Measurements from ENCODE around the gene SLC39A7. TPM values are rescaled to one million over a fixed set of nuclear protein-coding genes. Genes with fewer than 3 reads are reported as not detected.

SLC39A7 gene
- total and polyA plus RNA-seq, 4 donors = 59.7 to 102 (median 88.6) TPM

DNA sequence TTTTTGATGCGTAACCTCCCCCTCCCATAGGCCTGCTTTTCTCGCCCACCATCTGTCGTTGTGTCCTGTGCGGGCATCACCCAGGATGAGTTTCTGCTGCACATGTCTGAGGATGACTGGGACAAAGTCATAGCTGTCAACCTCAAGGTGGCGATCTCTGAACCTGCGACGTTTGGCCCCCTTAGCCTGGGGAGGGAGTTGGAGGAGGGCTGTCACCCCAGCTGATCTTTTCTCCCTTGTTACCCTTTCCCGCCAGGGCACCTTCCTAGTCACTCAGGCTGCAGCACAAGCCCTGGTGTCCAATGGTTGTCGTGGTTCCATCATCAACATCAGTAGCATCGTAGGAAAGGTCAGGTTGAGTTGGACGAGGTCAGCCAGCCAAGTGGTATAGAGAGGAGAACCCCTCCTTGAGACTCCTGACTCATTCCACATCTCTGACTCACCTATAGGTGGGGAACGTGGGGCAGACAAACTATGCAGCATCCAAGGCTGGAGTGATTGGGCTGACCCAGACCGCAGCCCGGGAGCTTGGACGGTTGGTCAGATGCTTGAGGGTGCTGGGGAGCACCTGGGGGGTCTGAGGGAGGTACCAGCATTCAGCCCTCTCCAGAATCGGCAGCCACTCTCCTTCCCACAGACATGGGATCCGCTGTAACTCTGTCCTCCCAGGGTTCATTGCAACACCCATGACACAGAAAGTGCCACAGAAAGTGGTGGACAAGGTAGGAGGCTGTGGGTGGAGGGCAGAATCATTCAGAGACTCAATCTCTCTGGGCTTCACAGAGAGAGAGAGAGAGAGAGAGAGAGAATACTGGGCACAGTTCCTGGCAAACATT is 4.7 kb downstream of the SLC39A7 start:
- H3K27ac ChIP-seq (ENCODE audit: low read depth in 1 of 2, low read length in 2 of 2) = no peak overlapping the region
- H3K9me3 ChIP-seq (ENCODE audit: control insufficient read depth, low read length) = no peaks in the 10 kb centered on the region
- no peaks in the 10 kb centered on the region for H3K4me1 ChIP-seq (ENCODE audit: control insufficient read depth in 1 of 2, insufficient read depth in 2 of 2, low read length in 2 of 2)
- DNase-seq (no peak), ATAC-seq (ENCODE audit: low FRiP score) (no peak)
- no peak overlapping the region for H3K4me3 ChIP-seq (ENCODE audit: low read length in 2 of 2)
- peaks cover 0 to 3% of the 10 kb centered on the region in 2 donors for H3K36me3 ChIP-seq (ENCODE audit: control insufficient read depth in 1 of 2, insufficient read depth in 2 of 2, low read length in 1 of 2)
- intact Hi-C loops (cut with DNase I) = loop anchor here in 1 of 2 donors (10.0 kb wide), 4 partner anchors 209 to 1801 kb away; partner anchors contain the start of genes CUTA, GPSM3, MICA and PBX2
- 61 to 65% methylated on average over 17 of the region's 17 CpGs for WGBS, 2 donors
- no peaks in the 10 kb centered on the region for H3K27me3 ChIP-seq (ENCODE audit: control insufficient read depth in 1 of 2, insufficient read depth in 2 of 2, low read length in 1 of 2)

DNA sequence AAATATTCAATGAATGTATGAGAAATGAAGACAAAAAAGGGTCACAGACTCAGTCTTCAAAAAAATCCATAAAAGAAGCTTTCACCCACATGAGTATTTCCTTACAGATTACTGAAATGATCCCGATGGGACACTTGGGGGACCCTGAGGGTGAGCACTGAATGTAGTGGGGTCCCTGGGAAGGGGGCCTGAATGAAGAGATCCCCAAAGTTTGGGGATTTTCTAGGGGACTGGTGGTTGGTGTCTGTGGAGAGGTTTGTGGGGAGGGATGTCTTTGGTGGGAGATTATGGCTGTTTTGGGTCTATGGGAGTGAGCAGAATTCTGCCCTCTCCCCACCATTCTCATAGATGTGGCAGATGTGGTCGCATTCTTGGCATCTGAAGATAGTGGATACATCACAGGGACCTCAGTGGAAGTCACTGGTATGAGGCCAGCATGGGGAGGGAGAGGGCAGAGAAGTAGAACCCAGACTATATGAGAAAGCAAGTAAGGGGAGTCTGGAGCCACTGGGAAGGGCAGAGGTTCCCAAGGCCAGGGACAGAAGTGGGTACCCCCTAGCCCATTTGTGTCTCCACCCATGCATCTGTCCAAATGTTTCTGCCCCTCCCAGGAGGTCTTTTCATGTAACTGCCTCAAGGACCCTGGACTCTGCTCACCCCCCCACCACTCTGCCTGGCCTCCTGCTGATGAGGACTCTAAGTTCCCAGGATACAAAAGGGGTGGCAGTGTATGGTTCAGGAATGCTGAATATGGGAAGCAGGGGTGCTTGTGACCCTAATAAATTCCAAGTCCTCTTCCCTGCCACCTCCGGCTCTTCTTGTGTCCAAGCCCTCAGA is 5.6 kb downstream of the SLC39A7 start:
- no peaks in the 10 kb centered on the region for H3K4me1 ChIP-seq (ENCODE audit: control insufficient read depth in 1 of 2, insufficient read depth in 2 of 2, low read length in 2 of 2)
- ATAC-seq (ENCODE audit: low FRiP score) = no peak
- intact Hi-C loops (cut with DNase I) = loop anchor here in 1 of 2 donors (10.0 kb wide), 4 partner anchors 209 to 1801 kb away; partner anchors contain the start of genes CUTA, GPSM3, MICA and PBX2

DNA sequence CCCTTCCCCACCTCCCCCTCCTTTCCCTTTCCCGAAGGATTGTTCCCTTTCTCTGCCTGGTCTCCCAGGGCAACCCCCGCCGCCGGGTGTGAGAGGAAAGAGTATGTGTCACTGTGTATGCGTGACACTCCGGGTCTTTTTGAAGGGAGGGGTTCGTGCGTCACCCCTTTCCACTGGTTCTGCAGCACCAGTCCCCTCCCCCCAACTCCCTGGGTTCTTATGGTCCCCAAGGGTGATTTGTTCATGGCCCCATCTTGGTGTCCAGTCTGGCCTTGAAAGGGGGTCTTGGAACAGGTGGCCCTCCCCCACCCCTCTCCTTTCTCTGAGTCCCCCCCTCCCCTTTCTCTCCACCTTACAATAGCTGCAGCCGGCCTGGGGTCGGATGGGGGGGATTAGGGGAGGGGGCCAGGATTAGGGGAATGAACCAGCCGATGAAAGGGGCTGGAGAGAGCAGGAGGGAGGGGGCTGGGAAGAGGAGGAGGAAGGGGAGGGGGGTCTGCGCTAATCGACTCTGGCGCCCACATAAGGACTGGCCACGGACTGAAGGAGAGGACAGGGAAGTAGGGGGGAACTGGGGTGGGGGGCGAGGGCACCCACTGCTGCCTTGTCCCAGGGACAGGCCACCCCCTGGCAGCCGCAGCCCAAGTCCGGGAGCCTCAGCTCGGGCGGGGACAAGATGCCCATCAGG is 6.3 kb downstream of the SLC39A7 start:
- H3K27me3 ChIP-seq (ENCODE audit: control insufficient read depth in 1 of 2, insufficient read depth in 2 of 2, low read length in 1 of 2) = no peaks in the 10 kb centered on the region
- no peak for DNase-seq
- H3K4me1 ChIP-seq (ENCODE audit: control insufficient read depth in 1 of 2, insufficient read depth in 2 of 2, low read length in 2 of 2) = no peaks in the 10 kb centered on the region
- peaks cover 0 to 3% of the 10 kb centered on the region in 2 donors for H3K36me3 ChIP-seq (ENCODE audit: control insufficient read depth in 1 of 2, insufficient read depth in 2 of 2, low read length in 1 of 2)
- no peak overlapping the region for H3K4me3 ChIP-seq (ENCODE audit: low read length in 2 of 2)
- ATAC-seq (ENCODE audit: low FRiP score) = no peak
- no peaks in the 10 kb centered on the region for H3K9me3 ChIP-seq (ENCODE audit: control insufficient read depth, low read length)
- intact Hi-C loops (cut with DNase I) = loop anchor here in 1 of 2 donors (10.0 kb wide), 4 partner anchors 208 to 1802 kb away; partner anchors contain the start of genes CUTA, GPSM3, MICA and PBX2
- 20 to 25% methylated on average over 15 to 20 of the region's 20 CpGs for WGBS, 2 donors
- no peak overlapping the region for H3K27ac ChIP-seq (ENCODE audit: low read depth in 1 of 2, low read length in 2 of 2)

More for the DNA sequence above, 5.6 kb downstream of the SLC39A7 start:
- Histone ChIP-seq H3K9me3 (ENCODE audit: control insufficient read depth, low read length) (no peaks in the 10 kb centered on the region), H3K27ac (ENCODE audit: low read depth in 1 of 2, low read length in 2 of 2) (no peak overlapping the region), H3K4me3 (ENCODE audit: low read length in 2 of 2) (no peak overlapping the region), H3K27me3 (ENCODE audit: control insufficient read depth in 1 of 2, insufficient read depth in 2 of 2, low read length in 1 of 2) (no peaks in the 10 kb centered on the region), H3K36me3 (ENCODE audit: control insufficient read depth in 1 of 2, insufficient read depth in 2 of 2, low read length in 1 of 2) (peaks cover 0 to 3% of the 10 kb centered on the region in 2 donors)
- DNase-seq = no peak
- 67 to 86% methylated on average over 3 of the region's 3 CpGs for WGBS, 2 donors

DNA sequence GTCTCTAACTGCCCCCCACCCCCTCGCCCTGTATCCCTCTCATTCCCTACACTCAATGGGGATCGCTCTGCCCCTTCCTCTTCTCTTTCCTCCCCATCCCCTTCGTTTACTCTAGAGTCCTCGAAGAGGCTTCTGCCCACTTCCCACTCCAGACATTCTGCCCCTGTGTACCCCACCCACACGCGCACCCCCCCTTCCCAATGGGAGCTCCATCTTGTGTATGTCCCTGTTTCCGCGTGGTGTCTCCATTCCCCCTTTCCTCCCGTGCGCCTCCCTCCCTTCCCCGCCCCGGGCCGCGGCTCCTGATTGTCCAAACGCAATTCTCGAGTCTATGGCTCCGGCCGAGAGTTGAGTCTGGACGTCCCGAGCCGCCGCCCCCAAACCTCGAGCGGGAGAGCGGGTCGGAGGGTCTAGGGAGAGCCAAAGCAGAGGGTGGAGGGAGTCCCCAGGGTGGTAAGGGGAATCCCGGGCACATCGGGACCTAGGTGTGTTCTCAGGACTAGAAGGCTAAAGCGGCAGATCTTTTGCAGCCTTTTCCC is 7.0 kb downstream of the SLC39A7 start:
- 1% methylated on average over 29 of the region's 29 CpGs for WGBS, 2 donors
- intact Hi-C loops (cut with DNase I) = loop anchor here in 1 of 2 donors (10.0 kb wide), 4 partner anchors 207 to 1803 kb away; partner anchors contain the start of genes CUTA, GPSM3, MICA and PBX2
- ATAC-seq (ENCODE audit: low FRiP score) = peak; percentile 47

DNA sequence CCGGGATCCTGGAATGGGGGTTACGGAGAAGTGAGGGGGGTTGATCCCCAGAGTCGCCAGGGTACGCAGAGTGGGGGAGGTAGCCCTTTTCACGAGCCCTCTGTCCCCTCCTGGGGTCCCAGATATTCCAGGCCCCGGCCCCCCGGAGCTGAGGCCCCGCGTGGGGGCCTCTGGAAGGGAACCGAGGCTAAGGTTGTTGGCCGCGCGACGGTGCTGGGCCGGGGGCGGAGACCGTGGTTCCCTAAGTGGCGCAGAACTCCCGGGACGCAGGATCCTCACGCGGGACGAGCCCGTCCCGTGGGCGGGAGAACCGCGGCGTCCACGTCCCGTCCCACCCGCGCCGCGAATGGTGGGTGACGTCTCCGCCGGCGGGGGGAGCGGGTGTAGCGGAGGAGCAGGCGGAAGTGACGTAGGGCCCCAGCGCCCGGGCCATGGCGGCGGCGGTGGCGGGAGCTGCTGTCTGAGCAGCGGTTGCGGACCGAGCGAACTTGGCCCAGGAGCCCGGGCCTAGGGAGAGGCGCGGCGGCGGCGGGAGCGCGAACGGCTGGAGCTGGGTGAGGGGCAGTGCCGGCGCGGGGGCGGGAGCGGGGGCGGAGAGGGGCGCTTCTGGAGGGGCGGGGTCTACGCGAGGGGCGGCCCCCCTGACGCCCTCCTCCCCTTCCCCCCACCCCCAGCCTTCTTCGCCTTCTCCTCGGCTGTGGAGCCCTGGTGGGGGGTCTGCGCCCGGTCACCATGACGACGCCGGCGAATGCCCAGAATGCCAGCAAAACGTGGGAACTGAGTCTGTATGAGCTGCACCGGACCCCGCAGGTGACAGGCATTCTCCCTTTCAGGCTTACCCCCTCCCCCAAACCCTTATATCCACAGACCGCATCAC is 7.7 kb downstream of the SLC39A7 start, which contains the start of gene RING1:
Gene RING1 (plus strand): TSS at position 410 of the 877 bp plus-strand sequence. CDS start 323 bp downstream, at position 733.
- Histone ChIP-seq H3K27me3 (ENCODE audit: control insufficient read depth in 1 of 2, insufficient read depth in 2 of 2, low read length in 1 of 2) (no peaks in the 10 kb centered on the region), H3K4me3 (ENCODE audit: low read length in 2 of 2) (peak within 1 kb of the TSS; percentile 65 to 87), H3K9me3 (ENCODE audit: control insufficient read depth, low read length) (no peaks in the 10 kb centered on the region), H3K4me1 (ENCODE audit: control insufficient read depth in 1 of 2, insufficient read depth in 2 of 2, low read length in 2 of 2) (no peaks in the 10 kb centered on the region), H3K36me3 (ENCODE audit: control insufficient read depth in 1 of 2, insufficient read depth in 2 of 2, low read length in 1 of 2) (peaks cover 0 to 3% of the 10 kb centered on the region in 2 donors), H3K27ac (ENCODE audit: low read depth in 1 of 2, low read length in 2 of 2) (peak within 1 kb of the TSS; percentile 34 to 44)
- DNase-seq (peak; percentile 93 to 97), ATAC-seq (ENCODE audit: low FRiP score) (peak; percentile 91)
- intact Hi-C loops (cut with DNase I) = loop anchor here in 1 of 2 donors (10.0 kb wide), 4 partner anchors 206 to 1804 kb away; partner anchors contain the start of genes CUTA, GPSM3, MICA and PBX2
- 0 to 1% methylated on average over 68 to 86 of the region's 86 CpGs for WGBS, 2 donors

More for the DNA sequence above, 7.0 kb downstream of the SLC39A7 start:
- peak; percentile 73 to 88 for DNase-seq
- H3K4me3 ChIP-seq (ENCODE audit: low read length in 2 of 2) = peak overlapping the region; percentile 65 to 87
- no peaks in the 10 kb centered on the region for H3K27me3 ChIP-seq (ENCODE audit: control insufficient read depth in 1 of 2, insufficient read depth in 2 of 2, low read length in 1 of 2)
- H3K36me3 ChIP-seq (ENCODE audit: control insufficient read depth in 1 of 2, insufficient read depth in 2 of 2, low read length in 1 of 2) = peaks cover 0 to 3% of the 10 kb centered on the region in 2 donors
- H3K27ac ChIP-seq (ENCODE audit: low read depth in 1 of 2, low read length in 2 of 2) = peak overlapping the region in 1 of 2 donors; percentile 34
- H3K9me3 ChIP-seq (ENCODE audit: control insufficient read depth, low read length) = no peaks in the 10 kb centered on the region
- H3K4me1 ChIP-seq (ENCODE audit: control insufficient read depth in 1 of 2, insufficient read depth in 2 of 2, low read length in 2 of 2) = no peaks in the 10 kb centered on the region

DNA sequence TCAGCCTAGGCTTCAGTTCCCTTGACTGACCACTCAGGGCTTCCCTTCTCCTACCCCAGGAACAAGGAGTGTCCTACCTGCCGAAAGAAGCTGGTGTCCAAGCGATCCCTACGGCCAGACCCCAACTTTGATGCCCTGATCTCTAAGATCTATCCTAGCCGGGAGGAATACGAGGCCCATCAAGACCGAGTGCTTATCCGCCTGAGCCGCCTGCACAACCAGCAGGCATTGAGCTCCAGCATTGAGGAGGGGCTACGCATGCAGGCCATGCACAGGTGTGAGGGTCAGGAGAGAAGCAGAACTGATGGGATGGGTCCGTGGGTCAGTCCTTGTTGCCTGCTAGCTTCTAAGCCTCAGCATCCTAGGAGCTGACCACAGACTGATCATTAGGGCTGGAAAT is 9.2 kb downstream of the SLC39A7 start:
- DNase-seq (no peak), ATAC-seq (ENCODE audit: low FRiP score) (no peak)
- 91 to 92% methylated on average over 10 of the region's 10 CpGs for WGBS, 2 donors
- H3K27me3 ChIP-seq (ENCODE audit: control insufficient read depth in 1 of 2, insufficient read depth in 2 of 2, low read length in 1 of 2) = no peaks in the 10 kb centered on the region
- no peaks in the 10 kb centered on the region for H3K36me3 ChIP-seq (ENCODE audit: control insufficient read depth in 1 of 2, insufficient read depth in 2 of 2, low read length in 1 of 2)
- no peak overlapping the region for H3K4me3 ChIP-seq (ENCODE audit: low read length in 2 of 2)
- intact Hi-C loops (cut with DNase I) = loop anchor here in 1 of 2 donors (10.0 kb wide), 4 partner anchors 205 to 1805 kb away; partner anchors contain the start of genes CUTA, GPSM3, MICA and PBX2
- no peak overlapping the region for H3K27ac ChIP-seq (ENCODE audit: low read depth in 1 of 2, low read length in 2 of 2)
- no peaks in the 10 kb centered on the region for H3K9me3 ChIP-seq (ENCODE audit: control insufficient read depth, low read length)
- no peaks in the 10 kb centered on the region for H3K4me1 ChIP-seq (ENCODE audit: control insufficient read depth in 1 of 2, insufficient read depth in 2 of 2, low read length in 2 of 2)

DNA sequence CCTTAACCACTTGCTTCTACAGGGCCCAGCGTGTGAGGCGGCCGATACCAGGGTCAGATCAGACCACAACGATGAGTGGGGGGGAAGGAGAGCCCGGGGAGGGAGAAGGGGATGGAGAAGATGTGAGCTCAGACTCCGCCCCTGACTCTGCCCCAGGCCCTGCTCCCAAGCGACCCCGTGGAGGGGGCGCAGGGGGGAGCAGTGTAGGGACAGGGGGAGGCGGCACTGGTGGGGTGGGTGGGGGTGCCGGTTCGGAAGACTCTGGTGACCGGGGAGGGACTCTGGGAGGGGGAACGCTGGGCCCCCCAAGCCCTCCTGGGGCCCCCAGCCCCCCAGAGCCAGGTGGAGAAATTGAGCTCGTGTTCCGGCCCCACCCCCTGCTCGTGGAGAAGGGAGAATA is 10.5 kb downstream of the SLC39A7 start:
- no peak for ATAC-seq (ENCODE audit: low FRiP score)
- Histone ChIP-seq H3K4me3 (ENCODE audit: low read length in 2 of 2) (no peak overlapping the region), H3K27me3 (ENCODE audit: control insufficient read depth in 1 of 2, insufficient read depth in 2 of 2, low read length in 1 of 2) (no peaks in the 10 kb centered on the region), H3K9me3 (ENCODE audit: control insufficient read depth, low read length) (no peaks in the 10 kb centered on the region), H3K27ac (ENCODE audit: low read depth in 1 of 2, low read length in 2 of 2) (no peak overlapping the region), H3K4me1 (ENCODE audit: control insufficient read depth in 1 of 2, insufficient read depth in 2 of 2, low read length in 2 of 2) (no peaks in the 10 kb centered on the region), H3K36me3 (ENCODE audit: control insufficient read depth in 1 of 2, insufficient read depth in 2 of 2, low read length in 1 of 2) (no peaks in the 10 kb centered on the region)
- no peak for DNase-seq
- WGBS, 2 donors = 75 to 78% methylated on average over 16 to 17 of the region's 17 CpGs
- intact Hi-C loops (cut with DNase I) = no loop called here
